Stimulated activated CD4-positive, alpha-beta T cell treated with anti-CD3 and anti-CD28 coated beads, Interleukin-15, amount 100 ng/mL, for 1 hour (primary cell): ENCODE measurements around the gene DPYD.
"Not testable (repeated sequence)": the region's sequence is repeated elsewhere in the genome, so short reads cannot be mapped to it uniquely, and the experiment has no call there.

Experiments used
- DNase-seq, 2 donors: peaks; one replicate each; pipeline ENCODE4 v3.0.0-alpha.2; 2020; ENCODE audit warnings: low read depth in 1 of 2, low spot score in 1 of 2

The DPYD gene

GRCh38 chr1:97378596-97378995 is 542.2 kb downstream of the DPYD start:
- DNase-seq, result no peak

DNA sequence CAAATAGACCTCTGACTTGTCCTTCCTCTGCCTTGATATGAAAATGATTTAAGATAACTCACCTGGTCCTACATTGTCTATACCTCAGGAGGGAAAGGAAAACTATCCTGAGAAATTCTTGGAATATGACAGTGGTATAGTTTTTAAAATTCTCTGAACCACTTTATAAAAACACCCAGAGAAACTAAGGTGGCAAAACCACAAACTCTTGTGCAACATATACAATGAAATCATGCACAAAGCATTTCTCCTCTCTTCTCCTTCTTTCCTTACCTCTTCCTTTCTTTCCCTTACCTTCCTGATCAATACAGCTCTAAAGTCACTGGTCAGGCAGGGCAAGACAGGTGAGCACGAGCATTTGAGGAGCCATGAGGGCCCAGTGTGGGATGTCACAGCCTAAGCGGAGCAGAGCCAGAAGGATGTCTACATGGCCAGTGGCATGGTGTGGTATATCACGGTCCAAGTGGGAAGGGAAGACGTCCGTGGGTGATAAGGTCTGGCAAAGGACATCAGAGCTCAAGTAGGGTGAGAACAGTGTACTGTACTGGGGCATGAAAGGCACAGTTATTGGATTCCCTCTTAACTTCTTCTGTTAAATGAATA is 543.3 kb downstream of the DPYD start:
- no peak for DNase-seq

GRCh38 chr1:97373000-97373399 is 547.8 kb downstream of the DPYD start:
- DNase-seq, result no peak

- DNase-seq, result no peak
Observed at GRCh38 chr1:97372531-97372930, 548.3 kb downstream of the DPYD start.

DNA sequence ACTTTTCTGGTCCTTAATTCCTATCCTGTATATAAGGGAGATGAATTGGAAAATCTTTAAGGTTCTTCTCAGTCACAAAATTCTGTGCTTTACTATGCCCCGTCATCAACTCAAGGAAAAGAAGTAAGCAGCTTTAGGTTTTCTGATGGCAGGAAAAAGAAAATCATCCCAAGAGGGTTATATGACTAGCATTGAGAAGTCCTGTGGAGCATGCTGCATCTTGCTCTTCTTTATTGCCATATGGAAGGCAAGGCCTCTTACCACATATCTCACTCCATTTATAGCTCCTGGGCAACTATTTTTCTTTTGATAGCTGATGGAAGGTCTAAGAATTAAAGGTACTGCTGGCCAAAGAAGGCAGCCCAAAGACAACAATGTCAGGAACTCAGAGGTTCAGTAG is 552.5 kb downstream of the DPYD start:
- DNase-seq, result no peak

- no peak for DNase-seq
Observed at GRCh38 chr1:97366984-97367383, 553.9 kb downstream of the DPYD start.

DNA sequence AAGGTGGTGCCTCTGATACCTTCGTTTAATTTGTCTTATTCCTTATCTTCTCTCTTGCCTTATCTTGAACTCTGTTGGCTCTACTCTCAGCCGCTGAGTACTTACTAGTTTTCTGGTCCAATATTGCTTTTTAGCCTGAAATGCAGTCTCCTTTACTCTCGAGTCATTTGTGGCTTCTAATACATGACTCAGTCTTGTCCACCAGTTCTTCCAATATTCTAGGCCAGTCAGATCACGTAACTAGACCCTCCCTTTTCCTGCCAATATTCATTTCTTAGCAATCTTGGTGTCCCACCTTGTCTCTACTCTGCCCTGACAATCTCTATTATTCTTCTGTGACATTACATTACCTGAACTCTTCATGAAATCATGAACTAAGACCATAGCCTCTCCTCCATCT is 555.8 kb downstream of the DPYD start:
- no peak for DNase-seq

DNA sequence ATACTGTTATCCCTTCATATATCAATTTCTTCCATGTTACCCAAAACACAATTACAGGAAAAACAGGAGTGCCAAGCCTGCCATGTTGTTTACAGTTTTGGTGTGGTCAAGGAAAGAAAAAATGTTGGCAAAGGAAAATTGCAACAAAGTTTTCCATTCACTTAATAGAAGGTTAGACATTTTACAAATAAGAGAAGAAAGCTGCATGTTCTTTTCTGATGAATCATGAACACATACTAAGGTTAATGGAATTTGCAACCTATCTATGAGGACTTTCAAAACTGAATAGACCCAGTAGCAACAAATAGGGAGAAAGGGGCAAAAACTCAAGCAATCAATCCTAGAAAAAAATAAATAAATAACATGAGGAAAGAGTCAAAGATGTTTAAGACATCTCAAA is 556.7 kb downstream of the DPYD start:
- DNase-seq, result no peak

DNA sequence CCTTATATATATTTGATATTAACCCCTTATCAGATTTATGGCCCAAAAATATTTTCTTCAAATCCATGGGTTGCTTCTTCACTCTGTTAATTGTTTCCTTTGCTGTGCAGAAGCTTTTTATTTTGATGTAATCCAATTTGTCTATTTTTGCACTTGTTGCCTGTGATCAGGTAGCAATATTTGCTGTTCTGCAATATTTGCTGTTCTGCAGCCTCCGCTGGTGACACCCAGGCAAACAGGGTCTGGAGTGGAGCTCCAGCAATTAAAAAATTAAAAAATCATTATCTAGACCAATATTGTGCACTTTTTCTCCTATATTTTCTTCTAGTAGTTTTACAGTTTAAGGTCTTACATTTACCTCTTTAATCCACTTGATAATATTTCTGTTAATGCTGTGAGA is 564.5 kb downstream of the DPYD start:
- no peak for DNase-seq

DNA sequence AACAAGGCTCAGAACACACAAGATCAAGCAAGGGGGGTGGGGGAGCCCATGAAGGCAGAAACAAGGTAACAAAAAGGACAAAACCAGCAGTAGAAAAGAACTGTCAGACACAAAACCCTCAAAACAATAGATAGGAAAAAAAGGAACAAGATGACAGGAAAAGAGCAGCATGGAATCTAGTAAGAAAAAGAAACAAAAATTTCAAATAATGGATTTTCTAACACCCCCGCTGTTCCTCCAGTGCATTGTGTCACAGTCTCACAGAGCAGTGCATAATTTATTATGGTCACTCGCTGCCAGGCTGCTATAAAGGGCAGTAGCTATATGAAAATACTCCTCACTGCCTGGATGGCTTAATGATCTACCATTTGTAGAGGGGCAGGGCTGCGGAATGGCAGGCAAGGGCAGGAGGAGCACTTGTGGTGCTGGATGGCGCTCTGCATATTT is 567.9 kb downstream of the DPYD start:
- DNase-seq, result no peak

DNA sequence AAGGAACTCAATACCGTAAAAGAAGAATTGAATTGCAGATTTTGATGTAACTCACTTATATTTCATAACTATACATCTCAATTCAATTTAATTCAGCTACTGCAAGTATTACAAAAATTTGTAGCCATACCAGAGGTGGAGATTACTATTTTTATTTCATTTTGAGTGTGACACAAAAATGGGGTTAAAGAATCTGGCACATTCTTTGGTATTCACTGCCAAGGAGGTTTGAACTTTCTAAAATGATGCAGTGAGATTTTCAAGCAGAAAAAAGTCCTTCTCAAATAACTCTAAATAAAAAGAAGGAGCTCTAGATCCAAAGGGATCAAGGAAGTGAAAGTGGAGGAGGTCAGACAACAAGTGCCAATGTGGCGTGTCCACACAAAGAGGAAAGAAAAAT is 569.0 kb downstream of the DPYD start:
- DNase-seq, result no peak

DNA sequence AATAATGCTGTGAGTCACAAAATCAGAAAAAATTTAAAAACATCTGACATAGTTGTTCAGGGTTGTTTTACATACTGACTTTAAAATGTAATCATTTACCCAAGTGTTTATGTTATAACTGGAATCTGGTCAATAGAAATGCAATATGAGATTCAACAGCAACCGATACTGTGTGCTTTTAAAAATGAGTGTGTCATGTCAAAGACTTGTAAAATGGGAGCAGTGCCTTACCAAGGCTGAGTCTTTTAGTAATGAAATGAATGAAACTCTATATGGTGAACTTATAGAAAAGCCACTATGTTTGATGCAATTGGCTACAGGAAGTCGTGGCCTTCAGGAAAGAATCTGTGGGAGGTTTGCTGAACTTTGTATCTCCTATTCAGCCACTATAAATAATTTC is 570.2 kb downstream of the DPYD start:
- no peak for DNase-seq

DNA sequence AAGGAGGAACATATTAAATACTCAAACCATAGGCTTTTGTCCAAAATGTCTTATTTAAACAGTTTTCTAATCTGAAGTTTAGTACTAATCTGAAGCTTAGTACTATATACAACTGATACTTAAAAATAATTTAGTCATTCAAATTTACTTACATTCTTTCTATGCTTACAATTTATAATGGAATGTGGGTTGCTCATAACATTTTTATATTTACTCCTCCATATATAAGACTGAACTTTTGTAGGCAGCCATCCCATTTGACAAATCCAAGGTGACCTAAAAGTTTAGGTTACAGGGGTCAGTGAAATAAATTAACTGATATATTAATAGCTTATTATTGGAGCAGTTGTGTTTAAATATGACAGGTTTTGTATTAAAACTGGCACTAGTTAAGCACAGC is 570.6 kb downstream of the DPYD start:
- no peak for DNase-seq

DNA sequence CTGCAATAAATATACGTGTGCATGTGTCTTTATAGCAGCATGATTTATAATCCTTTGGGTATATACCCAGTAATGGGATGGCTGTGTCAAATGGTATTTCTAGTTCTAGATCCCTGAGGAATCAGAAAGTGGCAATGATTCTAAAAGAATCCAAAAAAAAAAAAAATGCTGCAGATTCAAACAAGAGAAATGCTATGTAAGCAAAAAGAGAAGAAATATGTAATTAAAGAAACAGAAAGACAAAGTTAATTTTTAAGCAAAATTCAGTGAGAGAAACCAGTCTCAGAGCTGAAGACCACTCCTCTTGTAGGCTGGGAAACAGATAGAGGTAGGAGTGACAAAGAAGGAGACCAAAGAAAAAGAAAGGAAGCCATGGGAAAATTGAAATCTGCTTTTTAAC is 571.0 kb downstream of the DPYD start:
- DNase-seq, result not testable (repeated sequence)

DNA sequence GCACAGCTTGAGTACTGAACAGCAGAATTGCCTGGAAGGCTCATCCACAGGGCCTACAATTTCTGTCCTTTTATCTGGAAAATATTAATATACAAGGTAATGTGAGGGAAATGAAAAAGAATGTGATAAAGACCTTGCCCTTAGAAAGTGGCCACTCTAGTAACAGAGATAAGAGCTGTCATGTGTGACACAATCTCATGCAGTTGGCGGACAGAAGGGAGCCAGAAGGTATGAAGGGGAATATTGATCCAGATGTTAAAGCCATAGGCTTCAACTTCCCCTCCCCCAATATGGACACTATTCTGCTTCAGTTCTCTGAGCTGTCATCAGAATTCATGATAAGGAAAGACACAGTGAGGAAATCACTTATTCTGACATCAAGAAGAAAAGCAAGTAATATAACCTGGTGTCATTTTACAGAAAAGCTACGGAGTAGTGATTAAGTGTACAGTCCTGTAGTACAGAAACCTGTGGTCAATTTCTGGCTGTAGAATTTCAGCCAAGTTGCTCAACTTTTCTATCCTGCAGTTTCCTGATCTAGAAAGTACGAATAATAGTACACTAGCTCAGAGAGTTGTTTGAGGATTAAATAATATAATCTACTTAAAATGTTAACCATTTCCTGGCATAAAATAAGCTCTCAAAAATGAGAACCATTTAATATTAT is 572.1 kb downstream of the DPYD start:
- DNase-seq, result no peak

- no peak for DNase-seq
Observed at GRCh38 chr1:97340951-97341350, 579.9 kb downstream of the DPYD start.

DNA sequence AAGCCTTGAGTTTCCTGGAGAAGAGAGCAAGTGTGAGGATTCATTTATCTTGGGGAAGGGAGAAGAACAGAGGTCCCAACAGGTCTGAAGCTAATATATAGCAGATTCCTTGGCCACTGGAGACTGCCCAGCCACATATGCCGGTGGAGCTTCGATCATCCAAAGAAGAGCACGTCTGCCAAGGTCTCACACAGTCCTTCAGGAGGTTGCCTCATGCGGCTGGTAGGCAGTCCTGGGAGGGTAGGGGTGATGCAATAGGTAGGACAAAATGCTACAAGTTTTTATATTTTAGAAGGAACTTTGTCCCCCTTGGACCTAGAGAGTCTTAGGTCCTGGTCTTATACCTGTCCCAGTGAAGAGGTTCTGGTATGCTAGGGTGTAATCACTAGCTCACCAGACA is 582.5 kb downstream of the DPYD start:
- DNase-seq, result no peak

- no peak for DNase-seq
Observed at GRCh38 chr1:97337250-97338030, 583.4 kb downstream of the DPYD start.

DNA sequence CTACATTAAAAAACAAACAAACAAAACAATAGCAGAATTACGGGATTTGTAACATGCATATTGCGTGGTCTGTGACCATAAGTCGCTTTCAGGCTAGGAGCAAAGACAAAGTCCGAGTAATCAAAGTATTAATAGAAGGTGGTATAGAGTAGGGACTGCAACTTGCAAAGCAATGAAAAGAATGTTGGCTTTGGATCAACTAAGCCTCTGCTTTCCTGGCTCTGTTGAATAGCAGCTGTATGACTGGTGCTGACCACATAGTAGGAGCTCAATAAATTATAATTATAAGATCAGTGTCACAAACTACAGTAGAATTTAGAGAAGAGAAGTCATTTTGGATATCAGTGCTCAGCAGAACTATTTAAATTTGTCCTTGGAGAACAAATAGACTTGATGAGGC is 586.4 kb downstream of the DPYD start:
- DNase-seq, result no peak

DNA sequence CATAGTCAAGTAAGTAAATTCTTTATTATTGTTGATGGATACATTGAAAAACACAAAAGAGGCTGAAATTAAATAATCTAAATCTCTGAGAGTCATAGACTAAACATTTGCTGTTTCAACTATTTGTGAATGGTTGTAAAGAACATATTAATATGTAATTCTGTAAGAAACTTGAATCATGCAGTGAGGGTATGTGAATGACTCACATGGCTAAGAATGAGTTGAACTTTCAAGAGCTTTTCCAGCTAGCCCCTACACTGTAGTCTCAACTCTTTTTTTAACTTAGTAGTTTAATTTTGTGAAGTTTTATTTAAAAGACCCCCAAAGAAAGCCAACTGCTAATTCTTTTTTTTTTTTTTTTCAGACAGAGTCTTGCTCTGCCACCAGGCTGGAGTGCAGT is 588.1 kb downstream of the DPYD start:
- no peak for DNase-seq

- no peak for DNase-seq
Observed at GRCh38 chr1:97331165-97331564, 589.7 kb downstream of the DPYD start.

DNA sequence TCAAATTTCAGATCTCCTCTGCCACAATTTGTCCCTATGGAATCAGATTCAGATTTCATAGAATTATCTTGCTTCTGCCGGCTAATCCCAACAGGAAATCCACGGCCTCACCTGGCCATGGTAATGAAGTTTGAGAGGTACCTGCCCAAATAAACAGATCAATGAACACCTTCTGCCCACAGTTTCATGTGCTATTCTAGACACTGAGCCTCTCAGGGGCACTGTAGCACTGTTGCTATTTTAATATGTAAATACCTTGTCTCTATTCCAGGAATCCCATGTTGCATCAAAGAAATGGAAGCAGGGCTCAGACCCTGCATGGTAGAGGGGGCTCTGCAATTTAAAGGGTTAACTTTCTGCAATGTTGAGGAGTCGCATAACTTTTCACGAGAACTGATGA is 606.1 kb downstream of the DPYD start:
- DNase-seq, result no peak
